HFF-Myc (cell line): ENCODE results near the gene DOCK3.

Source experiments
- DNase-seq: peaks from one replicate; pipeline ENCODE4 v3.0.0-alpha.2; 2011; ENCODE audit warnings: low read depth; ENCODE audit errors: extremely low read depth
- H3K4me3 ChIP-seq: replicated peaks from 2 replicates; pipeline ENCODE4 v1.5.1; 2011; ENCODE audit warnings: low read depth, mild to moderate bottlenecking, control low read depth, low read length
- TF ChIP-seq, protein P1 (sequence below): IDR thresholded peaks from 2 replicates; pipeline ENCODE4 v1.5.1; 2012; ENCODE audit warnings: mild to moderate bottlenecking, low read depth, low read length, control low read depth; ENCODE audit errors: missing control alignments

Gene DOCK3

DNA sequence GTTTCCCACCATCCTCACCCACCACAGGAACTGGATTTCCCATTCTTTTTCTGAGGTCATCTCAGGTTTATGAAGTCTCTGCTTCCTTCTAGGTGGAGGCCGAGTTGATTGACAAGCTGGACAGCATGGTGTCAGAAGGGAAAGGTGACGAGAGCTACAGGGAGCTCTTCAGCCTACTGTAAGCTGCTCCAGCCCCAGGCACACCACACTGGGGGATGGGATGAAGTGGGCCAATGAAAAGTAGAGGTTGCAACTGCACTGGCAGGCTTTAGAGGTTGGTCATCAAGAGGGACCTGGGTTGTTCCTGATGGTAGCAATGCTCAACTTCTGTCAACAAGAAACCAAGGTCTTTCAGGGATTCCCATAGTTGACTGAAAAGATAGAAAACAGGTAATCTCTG, 655.3 kb downstream of the DOCK3 start:
- TF ChIP-seq, protein P1, sequence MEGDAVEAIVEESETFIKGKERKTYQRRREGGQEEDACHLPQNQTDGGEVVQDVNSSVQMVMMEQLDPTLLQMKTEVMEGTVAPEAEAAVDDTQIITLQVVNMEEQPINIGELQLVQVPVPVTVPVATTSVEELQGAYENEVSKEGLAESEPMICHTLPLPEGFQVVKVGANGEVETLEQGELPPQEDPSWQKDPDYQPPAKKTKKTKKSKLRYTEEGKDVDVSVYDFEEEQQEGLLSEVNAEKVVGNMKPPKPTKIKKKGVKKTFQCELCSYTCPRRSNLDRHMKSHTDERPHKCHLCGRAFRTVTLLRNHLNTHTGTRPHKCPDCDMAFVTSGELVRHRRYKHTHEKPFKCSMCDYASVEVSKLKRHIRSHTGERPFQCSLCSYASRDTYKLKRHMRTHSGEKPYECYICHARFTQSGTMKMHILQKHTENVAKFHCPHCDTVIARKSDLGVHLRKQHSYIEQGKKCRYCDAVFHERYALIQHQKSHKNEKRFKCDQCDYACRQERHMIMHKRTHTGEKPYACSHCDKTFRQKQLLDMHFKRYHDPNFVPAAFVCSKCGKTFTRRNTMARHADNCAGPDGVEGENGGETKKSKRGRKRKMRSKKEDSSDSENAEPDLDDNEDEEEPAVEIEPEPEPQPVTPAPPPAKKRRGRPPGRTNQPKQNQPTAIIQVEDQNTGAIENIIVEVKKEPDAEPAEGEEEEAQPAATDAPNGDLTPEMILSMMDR, result no peak
- no peak overlapping the region for H3K4me3 ChIP-seq
- DNase-seq, result no peak

DNA sequence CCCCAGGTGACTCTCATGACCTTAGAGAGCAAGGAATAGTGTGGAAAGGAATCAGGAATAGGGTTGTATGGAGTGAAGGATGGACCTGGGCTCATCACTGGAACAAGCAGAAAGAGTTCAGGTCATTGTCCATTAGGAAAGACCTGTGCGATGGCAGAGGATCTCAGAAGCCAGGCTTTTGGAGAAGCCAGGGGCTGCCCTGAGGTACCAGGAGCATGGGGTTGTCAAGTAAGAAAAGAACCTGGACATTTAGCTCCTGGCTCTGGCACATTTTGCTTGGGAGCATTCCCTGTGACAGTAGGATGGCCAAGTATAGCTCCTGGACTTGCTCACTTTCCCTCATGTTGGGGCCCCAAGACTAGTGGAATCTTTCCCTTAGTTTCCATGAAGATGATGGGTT, 657.4 kb downstream of the DOCK3 start:
- DNase-seq, result no peak
- TF ChIP-seq, protein P1, result no peak
- no peak overlapping the region for H3K4me3 ChIP-seq

DNA sequence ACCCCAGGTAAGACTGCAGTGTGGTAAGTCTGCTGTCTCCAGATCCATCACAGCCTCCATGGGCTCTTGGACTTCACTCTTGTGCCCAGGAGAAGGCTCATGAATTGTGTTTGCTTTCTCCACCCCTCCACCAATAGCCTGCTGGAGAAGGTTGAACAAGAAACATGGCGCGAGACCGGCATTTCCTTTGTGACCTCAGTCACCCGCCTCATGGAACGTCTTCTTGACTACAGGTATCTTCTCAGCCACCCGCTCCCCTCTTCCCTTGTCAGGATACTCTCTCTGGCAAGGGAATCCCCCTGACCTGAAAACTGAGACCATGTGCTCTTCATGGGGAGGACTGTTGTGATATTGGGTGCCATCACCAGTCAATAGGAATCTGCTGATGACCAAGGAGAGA, 658.3 kb downstream of the DOCK3 start:
- DNase-seq, result no peak
- no peak overlapping the region for H3K4me3 ChIP-seq
- TF ChIP-seq, protein P1, result no peak

DNA sequence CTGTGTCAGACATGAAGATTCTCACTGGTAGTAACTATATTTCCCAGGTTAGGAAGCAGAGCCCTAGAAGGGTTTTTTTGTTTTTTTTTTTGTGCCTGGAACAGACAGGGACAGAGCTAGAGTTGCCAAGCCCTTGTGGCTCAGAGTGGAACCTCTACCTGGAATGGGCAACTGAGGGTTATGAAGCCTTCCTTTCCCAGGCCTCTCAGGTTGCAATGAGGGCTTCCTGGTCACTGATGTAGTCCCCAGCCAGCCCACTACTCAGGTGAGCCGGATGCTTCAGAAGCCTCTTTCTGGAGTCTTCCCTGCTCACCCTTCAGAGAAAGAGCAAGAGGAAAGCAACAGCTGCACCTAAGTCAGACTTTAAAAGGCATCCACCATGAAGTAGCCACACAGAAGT, 661.5 kb downstream of the DOCK3 start:
- H3K4me3 ChIP-seq, result no peak overlapping the region
- TF ChIP-seq, protein P1, result no peak

DNA sequence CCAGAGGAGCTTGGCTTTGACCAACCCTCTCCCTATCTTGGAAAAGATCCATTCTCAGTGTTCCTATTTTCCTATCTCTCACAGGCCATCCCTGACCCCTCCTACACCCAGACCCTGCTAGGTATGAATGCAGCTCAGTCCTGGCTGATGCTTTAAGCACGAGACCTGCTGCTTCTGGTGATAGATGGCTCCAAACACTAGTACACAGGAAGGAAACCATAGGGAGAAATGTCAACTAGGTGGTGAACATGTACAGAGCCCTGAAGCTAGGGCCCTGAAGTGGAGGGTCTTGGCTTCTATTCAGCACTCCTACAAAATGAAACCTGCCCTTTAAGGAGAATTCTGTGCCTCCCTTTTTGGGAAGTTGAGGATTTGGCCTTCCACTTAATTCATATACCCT, 662.9 kb downstream of the DOCK3 start:
- no peak for DNase-seq
- no peak overlapping the region for H3K4me3 ChIP-seq
- TF ChIP-seq, protein P1, result no peak

More for the DNA sequence above, 661.5 kb downstream of the DOCK3 start:
- no peak for DNase-seq

DNA sequence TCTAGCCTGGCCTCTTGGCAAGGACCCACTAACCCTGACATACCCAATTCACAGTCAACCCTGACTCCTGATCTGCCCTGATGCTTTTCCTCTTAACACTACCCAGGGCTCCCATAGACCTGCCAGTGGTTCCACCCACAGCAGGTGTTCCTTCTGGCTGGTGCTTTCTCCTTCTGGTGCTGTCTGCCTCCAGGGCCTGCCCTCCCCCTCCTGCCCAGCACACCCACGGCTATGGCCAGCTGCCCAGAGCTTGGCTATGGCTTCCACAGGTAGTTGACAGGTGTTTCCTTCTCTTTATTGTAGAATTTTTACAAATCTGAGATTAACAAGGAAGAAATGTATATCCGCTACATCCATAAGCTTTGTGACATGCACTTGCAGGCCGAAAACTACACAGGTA, 663.9 kb downstream of the DOCK3 start:
- TF ChIP-seq, protein P1, result no peak
- no peak for DNase-seq
- H3K4me3 ChIP-seq, result no peak overlapping the region
